Sigmoid colon (tissue), 4 donors: ENCODE data around the gene TRH.

Experiments used
- EP300 ChIP-seq, 4 donors: sonication (generic); formaldehyde crosslinking; IDR thresholded peaks; one replicate each; pipeline ENCODE4 v1.6.1; 2017; ENCODE audit warnings: antibody characterized with exemption in 4 of 4
- POLR2A ChIP-seq, 2 donors: fragments of 450-650 bp; IDR thresholded peaks; one replicate each; pipeline ENCODE4 v1.6.1; 2016; ENCODE audit warnings: antibody characterized with exemption in 2 of 2, mild to moderate bottlenecking in 2 of 2, moderate library complexity in 2 of 2
- POLR2AphosphoS5 ChIP-seq, 4 donors: sonication (generic); formaldehyde crosslinking; IDR thresholded peaks; one replicate each; pipeline ENCODE4 v1.6.1; 2017; ENCODE audit warnings: antibody characterized with exemption in 4 of 4
- TF ChIP-seq, protein P1 (sequence below), 4 experiments: fragments of 450-650 bp in 3 of 4; fragments of 200-600 bp in 1 of 4; IDR thresholded peaks; one replicate each; pipeline ENCODE4 v1.5.1; 2016 to 2019; ENCODE audit warnings: antibody characterized with exemption in 4 of 4, mild to moderate bottlenecking in 3 of 4, moderate library complexity in 2 of 4

DNA sequence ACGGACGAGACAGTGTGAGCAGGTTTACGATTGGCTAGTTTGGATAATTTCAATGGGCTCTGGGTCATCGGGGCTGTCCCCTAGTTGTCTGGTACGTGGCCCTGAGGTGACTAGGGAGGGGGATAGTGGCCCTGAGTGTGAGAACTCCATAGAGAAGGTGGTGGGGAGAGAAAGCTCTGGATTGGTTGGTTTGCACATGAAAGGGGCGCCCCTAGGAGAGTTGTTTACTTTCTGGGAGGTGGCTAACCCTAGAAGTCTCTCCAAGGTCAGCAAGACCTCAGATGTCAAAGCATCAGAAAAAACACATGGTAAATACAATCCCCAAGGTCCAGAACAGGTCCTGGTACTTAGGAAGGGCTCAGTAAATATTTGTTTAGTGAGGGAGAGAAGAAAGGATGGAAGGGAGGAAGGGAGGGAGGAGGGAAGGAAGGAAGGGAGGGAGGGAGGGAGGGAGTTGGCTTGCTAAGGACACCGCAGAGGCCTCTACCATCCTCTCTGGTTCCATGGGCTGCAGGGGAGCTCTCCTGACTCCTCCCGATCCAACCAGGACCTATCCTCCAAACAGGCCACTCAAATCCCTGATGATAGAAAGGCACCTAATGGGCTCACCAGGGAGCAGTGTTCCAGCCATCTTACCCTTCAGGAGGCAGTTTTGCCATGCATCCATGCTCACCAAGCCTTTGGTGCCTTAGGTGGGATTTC lies 3.0 kb upstream of the TRH start:
- no peak for TF ChIP-seq POLR2AphosphoS5 (IDR thresholded peaks at IDR 0.05)
- TF ChIP-seq, protein P1, sequence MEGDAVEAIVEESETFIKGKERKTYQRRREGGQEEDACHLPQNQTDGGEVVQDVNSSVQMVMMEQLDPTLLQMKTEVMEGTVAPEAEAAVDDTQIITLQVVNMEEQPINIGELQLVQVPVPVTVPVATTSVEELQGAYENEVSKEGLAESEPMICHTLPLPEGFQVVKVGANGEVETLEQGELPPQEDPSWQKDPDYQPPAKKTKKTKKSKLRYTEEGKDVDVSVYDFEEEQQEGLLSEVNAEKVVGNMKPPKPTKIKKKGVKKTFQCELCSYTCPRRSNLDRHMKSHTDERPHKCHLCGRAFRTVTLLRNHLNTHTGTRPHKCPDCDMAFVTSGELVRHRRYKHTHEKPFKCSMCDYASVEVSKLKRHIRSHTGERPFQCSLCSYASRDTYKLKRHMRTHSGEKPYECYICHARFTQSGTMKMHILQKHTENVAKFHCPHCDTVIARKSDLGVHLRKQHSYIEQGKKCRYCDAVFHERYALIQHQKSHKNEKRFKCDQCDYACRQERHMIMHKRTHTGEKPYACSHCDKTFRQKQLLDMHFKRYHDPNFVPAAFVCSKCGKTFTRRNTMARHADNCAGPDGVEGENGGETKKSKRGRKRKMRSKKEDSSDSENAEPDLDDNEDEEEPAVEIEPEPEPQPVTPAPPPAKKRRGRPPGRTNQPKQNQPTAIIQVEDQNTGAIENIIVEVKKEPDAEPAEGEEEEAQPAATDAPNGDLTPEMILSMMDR (IDR thresholded peaks at IDR 0.05): no peak
- no peak for TF ChIP-seq POLR2A (IDR thresholded peaks at IDR 0.05)
- TF ChIP-seq EP300 (IDR thresholded peaks at IDR 0.05): no peak
